ENCODE measurements around the gene PRSS27.

Gene PRSS27

DNA sequence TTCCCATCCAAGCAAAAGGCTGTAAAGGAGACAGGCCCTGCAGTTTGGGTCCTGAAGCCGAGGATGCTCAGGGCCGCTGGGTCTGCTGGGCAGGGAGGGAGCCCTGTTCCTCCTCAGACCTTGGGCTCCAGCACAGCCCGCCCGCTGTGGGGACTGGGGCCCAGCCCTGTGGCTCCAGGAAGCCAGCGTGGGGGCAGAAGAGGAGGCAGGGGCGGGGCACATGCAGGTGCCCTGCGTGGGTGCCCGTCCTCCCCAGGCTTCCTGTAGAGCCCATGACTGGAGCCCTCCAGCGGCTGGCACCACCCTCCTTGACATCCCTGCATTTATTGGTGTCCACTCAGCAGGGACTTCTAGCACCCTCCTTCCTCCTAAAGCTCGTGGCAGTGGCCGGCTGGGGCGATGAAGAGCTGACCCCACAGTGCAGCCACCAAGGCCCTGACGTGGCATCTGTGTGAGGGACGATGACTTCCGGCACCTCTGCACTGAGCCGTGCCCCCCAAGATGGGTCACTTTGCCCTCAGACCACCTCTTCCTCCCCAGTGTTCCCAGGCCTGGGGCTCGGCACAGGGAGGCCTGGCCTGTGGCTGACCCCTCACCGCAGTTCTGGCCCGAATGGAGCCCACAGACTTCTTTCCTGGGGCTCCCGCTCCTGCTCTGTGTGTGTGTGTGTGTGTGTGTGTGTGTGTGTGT is 9.9 kb downstream of the PRSS27 start:
- no peaks in the 10 kb centered on the region for H3K9me3 Mint-ChIP-seq
- peaks cover 4% of the 10 kb centered on the region for H3K4me1 Mint-ChIP-seq
- peaks cover 3% of the 10 kb centered on the region for H3K36me3 Mint-ChIP-seq
- no peak overlapping the region for H3K27ac Mint-ChIP-seq
- no peaks in the 10 kb centered on the region for H3K27me3 Mint-ChIP-seq
- no peak overlapping the region for H3K4me3 Mint-ChIP-seq

DNA sequence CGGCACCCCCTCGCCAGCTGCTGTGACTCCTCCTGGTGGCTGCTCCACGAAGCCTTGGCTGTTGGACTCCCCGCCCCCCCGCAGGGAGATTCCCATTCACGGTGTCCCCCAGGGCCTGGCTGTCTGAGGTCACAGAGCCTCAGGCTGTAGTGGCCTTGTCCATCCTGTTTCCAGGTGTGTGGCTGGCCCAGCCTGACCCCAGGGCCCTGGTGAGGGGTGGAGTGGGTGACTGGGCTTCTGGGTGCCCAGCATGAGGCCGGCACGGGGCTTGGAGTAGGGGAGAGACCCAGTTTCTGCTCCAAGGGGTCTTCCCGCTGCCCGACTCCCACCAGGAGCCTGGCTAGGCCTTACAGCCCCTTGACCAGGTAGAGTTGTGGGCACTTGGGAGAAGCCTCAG is 10.4 kb downstream of the PRSS27 start:
- Mint-ChIP-seq H3K4me3 (no peak overlapping the region), H3K4me1 (no peaks in the 10 kb centered on the region), H3K9me3 (no peaks in the 10 kb centered on the region), H3K36me3 (peaks cover 3% of the 10 kb centered on the region), H3K27me3 (no peaks in the 10 kb centered on the region), H3K27ac (no peak overlapping the region)

GRCh38 chr16:2708955-2709587 is 11.0 kb downstream of the PRSS27 start:
- no peak overlapping the region for H3K27ac Mint-ChIP-seq
- H3K27me3 Mint-ChIP-seq = no peaks in the 10 kb centered on the region
- H3K36me3 Mint-ChIP-seq = peaks cover 3% of the 10 kb centered on the region
- H3K4me3 Mint-ChIP-seq = no peak overlapping the region
- no peaks in the 10 kb centered on the region for H3K4me1 Mint-ChIP-seq
- H3K9me3 Mint-ChIP-seq = no peaks in the 10 kb centered on the region

GRCh38 chr16:2708290-2708639 is 11.8 kb downstream of the PRSS27 start:
- H3K27me3 Mint-ChIP-seq = no peaks in the 10 kb centered on the region
- H3K4me3 Mint-ChIP-seq = no peak overlapping the region
- H3K9me3 Mint-ChIP-seq = no peaks in the 10 kb centered on the region
- H3K36me3 Mint-ChIP-seq = peaks cover 3% of the 10 kb centered on the region
- H3K4me1 Mint-ChIP-seq = no peaks in the 10 kb centered on the region
- no peak overlapping the region for H3K27ac Mint-ChIP-seq

DNA sequence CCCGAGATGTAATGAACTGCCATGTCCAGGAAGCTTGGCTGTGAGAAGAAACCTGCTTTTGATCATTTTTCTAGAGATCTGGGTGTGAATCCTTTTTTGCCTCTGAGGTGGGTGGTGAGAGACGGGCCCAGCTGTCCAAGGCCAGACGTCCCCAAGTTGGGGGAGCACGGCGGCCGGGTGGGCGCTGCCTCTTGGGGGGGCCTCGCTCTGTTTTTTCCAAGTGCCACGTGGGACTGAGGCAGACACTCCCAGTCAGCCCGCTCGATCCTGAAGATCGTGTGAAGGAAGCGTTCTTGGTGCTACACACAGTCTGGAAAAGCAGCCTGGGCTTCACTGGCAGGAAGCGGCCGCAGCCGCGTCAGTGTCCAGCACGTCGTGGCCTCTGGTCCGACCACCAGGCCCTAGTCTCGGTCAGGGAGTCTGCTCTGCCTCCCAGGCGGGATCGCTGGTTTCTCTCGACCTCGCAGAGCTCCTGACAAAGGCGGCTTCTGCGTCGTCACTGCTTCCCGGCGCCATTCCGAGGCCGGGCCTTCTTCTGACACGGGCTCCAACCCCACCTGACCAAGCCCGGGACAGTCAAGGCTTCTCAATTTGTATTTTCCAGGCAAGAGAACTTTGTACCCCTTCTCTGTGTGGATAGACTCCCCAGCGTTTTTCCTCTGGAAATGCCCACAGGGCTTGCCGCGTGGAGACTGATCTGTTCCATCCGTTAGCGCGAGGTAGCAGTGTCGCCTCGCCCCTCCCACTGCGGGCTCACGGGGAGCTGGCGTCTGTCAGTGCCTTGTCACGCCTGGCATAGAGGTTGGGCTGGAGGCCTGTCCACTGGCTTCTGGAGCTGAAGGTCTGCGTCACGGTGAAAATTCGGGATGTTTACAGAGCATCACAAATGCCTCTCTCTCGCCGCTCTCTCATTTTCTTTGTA is 12.4 kb downstream of the PRSS27 start:
- Mint-ChIP-seq H3K4me1 (no peaks in the 10 kb centered on the region), H3K27me3 (no peaks in the 10 kb centered on the region), H3K4me3 (no peak overlapping the region), H3K36me3 (peaks cover 3% of the 10 kb centered on the region), H3K27ac (no peak overlapping the region), H3K9me3 (no peaks in the 10 kb centered on the region)

DNA sequence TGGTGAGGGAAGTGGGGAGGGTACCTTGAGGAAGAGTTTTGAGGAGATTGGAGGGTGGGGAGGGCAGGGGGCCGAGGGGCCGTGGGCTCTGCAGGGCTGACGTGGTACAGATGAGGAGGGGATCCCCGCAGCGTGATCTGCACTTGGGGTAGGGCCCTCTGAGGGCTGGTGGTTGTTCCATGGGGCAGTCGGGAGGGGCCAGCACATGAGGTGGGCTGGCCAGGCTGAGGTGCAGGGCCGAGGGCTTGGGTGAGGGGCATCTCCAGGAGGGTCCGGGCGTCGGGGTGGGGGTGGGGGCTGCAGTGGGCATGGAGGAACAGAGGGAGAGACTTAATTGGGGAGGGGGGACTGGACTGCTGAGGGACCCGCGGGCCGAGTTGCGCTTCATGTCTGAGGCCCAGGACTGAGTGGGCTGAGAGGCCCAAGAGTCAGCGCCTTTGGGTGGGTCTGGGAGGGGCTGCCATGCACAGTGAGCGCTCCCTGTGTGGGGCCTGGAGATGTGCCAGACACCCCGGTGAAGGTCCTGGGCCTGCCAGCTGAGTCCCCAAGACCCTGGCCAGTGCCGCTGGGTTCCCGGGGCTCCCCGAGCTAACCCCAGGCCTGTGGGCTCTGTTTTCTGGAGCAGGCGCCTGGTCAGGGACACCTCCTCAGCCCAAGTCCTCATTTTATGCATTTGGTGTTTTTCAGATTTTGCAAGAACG is 13.3 kb downstream of the PRSS27 start:
- no peaks in the 10 kb centered on the region for H3K4me1 Mint-ChIP-seq
- H3K9me3 Mint-ChIP-seq = no peaks in the 10 kb centered on the region
- no peak overlapping the region for H3K27ac Mint-ChIP-seq
- no peaks in the 10 kb centered on the region for H3K27me3 Mint-ChIP-seq
- H3K4me3 Mint-ChIP-seq = no peak overlapping the region
- H3K36me3 Mint-ChIP-seq = peaks cover 3% of the 10 kb centered on the region

DNA sequence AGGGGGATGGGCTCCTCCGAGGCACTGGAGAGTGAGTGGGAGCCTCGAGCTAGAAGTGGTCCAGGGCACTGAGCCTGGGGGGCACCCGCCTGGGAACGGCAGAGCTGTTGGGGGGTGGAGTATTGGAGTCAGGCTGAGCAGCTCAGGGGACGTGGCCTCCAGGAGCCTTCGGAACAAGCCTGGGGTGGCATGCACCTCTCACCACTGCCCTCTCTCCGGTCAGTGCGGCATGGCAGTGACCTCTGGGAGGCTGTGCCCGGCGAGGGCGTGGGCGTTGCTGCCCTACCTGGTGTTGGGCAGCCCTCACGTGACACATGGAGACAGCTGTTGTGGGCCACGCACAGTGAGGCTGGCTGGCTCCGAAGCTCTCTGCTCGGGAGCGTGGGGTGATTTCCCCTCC is 13.9 kb downstream of the PRSS27 start:
- H3K4me1 Mint-ChIP-seq = no peaks in the 10 kb centered on the region
- peaks cover 3% of the 10 kb centered on the region for H3K36me3 Mint-ChIP-seq
- H3K4me3 Mint-ChIP-seq = no peak overlapping the region
- no peaks in the 10 kb centered on the region for H3K9me3 Mint-ChIP-seq
- H3K27me3 Mint-ChIP-seq = no peaks in the 10 kb centered on the region
- no peak overlapping the region for H3K27ac Mint-ChIP-seq

DNA sequence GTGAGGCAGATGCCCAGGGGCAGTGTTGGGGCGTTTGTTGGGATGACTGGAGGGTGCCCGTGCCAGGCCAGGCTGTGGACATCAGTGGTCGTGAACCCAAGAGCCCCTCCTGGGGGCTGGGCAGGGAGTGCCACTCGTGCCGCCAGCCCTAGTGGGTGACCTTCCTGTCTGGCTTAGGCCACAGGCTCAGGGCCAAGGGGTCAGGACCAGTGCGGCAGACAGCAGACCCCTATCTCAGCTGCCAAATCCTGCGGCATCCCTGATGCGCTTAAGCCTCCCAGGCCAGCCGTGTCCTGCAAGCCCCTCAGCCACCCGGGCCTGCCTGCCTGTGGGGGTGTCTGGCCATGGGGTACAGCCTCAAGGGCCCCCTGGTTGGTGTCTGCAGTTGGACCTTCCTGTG is 14.7 kb downstream of the PRSS27 start:
- no peak overlapping the region for H3K27ac Mint-ChIP-seq
- H3K9me3 Mint-ChIP-seq = no peaks in the 10 kb centered on the region
- H3K27me3 Mint-ChIP-seq = no peaks in the 10 kb centered on the region
- H3K4me3 Mint-ChIP-seq = no peak overlapping the region
- peaks cover 3% of the 10 kb centered on the region for H3K36me3 Mint-ChIP-seq
- no peaks in the 10 kb centered on the region for H3K4me1 Mint-ChIP-seq

- no peaks in the 10 kb centered on the region for H3K9me3 Mint-ChIP-seq
- no peaks in the 10 kb centered on the region for H3K4me1 Mint-ChIP-seq
- H3K27me3 Mint-ChIP-seq = no peaks in the 10 kb centered on the region
- no peak overlapping the region for H3K4me3 Mint-ChIP-seq
- no peak overlapping the region for H3K27ac Mint-ChIP-seq
- H3K36me3 Mint-ChIP-seq = peaks cover 3% of the 10 kb centered on the region
Measured at GRCh38 chr16:2704983-2705275, 15.1 kb downstream of the PRSS27 start.

DNA sequence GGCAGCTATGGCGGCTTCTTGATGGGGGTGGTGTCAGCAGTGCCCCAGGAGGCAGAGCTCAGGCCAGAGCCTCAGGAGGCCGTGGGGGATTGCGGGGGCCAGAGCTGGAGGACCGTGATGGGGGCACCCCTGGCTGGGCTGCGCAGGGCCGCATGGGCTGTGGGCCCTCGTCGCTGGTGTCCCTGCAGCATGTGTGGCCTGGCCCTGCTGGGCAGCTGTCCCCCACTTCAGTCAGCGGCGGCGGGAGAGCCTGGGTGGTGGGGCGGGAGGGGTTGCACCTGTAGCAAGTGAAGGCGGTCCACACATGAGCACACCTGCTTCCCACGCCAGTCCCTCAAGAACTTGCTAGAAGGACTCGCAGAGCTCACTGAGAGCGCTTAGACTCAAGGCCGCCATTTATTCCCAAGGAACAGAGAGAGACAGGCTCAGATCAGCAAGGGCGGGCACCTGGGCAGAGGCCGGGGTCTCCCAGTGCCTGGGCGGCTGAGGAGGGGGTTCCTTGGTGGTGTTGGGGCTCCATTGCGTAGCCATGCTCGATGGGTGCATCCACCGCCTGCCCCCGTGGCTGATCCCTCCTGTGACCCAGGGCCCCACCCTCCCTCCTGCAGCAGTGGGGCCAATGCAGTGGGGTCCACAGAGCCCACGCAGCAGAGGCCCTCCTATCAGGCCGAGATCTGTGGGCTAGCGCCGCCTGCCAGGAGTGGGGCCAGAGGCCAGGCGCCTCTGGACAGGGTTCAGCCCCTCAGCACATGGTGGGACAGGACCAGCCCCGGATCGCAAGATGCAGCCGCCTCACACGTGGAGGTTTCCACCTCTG is 15.7 kb downstream of the PRSS27 start:
- H3K36me3 Mint-ChIP-seq = peaks cover 3% of the 10 kb centered on the region
- H3K27me3 Mint-ChIP-seq = no peaks in the 10 kb centered on the region
- no peak overlapping the region for H3K4me3 Mint-ChIP-seq
- H3K27ac Mint-ChIP-seq = no peak overlapping the region
- no peaks in the 10 kb centered on the region for H3K4me1 Mint-ChIP-seq
- H3K9me3 Mint-ChIP-seq = no peaks in the 10 kb centered on the region

GRCh38 chr16:2702871-2703745 is 16.9 kb downstream of the PRSS27 start:
- no peaks in the 10 kb centered on the region for H3K9me3 Mint-ChIP-seq
- no peak overlapping the region for H3K27ac Mint-ChIP-seq
- no peaks in the 10 kb centered on the region for H3K27me3 Mint-ChIP-seq
- no peak overlapping the region for H3K4me3 Mint-ChIP-seq
- H3K4me1 Mint-ChIP-seq = no peaks in the 10 kb centered on the region
- peaks cover under 1% of the 10 kb centered on the region for H3K36me3 Mint-ChIP-seq

- no peaks in the 10 kb centered on the region for H3K4me1 Mint-ChIP-seq
- H3K36me3 Mint-ChIP-seq = no peaks in the 10 kb centered on the region
- H3K27ac Mint-ChIP-seq = no peak overlapping the region
- H3K9me3 Mint-ChIP-seq = no peaks in the 10 kb centered on the region
- H3K27me3 Mint-ChIP-seq = no peaks in the 10 kb centered on the region
- no peak overlapping the region for H3K4me3 Mint-ChIP-seq
Measured at GRCh38 chr16:2702438-2702825, 17.6 kb downstream of the PRSS27 start.

- Mint-ChIP-seq H3K9me3 (no peaks in the 10 kb centered on the region), H3K27me3 (no peaks in the 10 kb centered on the region), H3K4me1 (no peaks in the 10 kb centered on the region), H3K27ac (no peak overlapping the region), H3K36me3 (peaks cover 3% of the 10 kb centered on the region), H3K4me3 (no peak overlapping the region)
Measured at GRCh38 chr16:2701713-2702437, 18.1 kb downstream of the PRSS27 start.

DNA sequence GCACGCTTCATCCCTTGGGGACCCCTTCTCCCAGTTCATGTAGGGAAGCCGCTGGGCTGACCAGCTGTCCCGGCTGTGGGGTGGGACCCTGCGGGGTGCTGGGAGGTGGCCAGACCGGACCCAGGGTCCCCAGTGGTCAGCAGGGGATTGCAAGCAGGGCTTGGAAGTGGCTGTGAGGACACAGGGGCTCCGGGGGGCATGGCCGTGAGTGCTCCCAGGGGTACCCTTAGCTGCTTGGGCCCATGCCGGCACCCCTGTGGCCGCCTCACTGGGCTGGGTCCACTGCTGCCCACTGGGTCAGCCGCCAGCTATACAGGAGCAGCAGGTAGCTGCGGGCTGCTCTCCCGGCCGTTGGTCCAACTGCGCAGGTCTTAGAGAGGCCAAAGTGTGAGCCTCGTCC is 18.8 kb downstream of the PRSS27 start:
- Mint-ChIP-seq H3K4me3 (no peak overlapping the region), H3K4me1 (no peaks in the 10 kb centered on the region), H3K27ac (no peak overlapping the region), H3K36me3 (peaks cover 5% of the 10 kb centered on the region), H3K27me3 (no peaks in the 10 kb centered on the region), H3K9me3 (no peaks in the 10 kb centered on the region)

All from activated naive CD4-positive, alpha-beta T cell treated with anti-CD3 and anti-CD28 coated beads, Interleukin-2, amount 50 U/mL, for 24 hours (primary cell).